SK-N-MC (cell line): ENCODE results near the gene CD300LB.

Source experiments
- FOXP2 ChIP-seq: optimal IDR thresholded peaks from 2 replicates; pipeline ENCODE3; 2011; ENCODE audit warnings: mild to moderate bottlenecking, moderate library complexity; ENCODE audit not compliant: insufficient read depth; ENCODE audit errors: extremely low read length, control extremely low read depth
- POLR2AphosphoS5 ChIP-seq: IDR thresholded peaks from 2 replicates; pipeline ENCODE4 v1.6.1; 2012; ENCODE audit warnings: mild to moderate bottlenecking, low read depth, low read length, borderline replicate concordance

GRCh38 chr17:74554909-74555308 is 23.6 kb upstream of the CD300LB start:
- TF ChIP-seq POLR2AphosphoS5: no peak
- no peak for TF ChIP-seq FOXP2
